ENCODE results near the gene FANCI. TPM values are rescaled to one million over a fixed set of nuclear protein-coding genes. Genes with fewer than 3 reads are reported as not detected.

Gene FANCI
- total and polyA plus RNA-seq, 2 of the 13 experiments (the other 11 are each of a cell fraction or from before 2014, with no cell fraction given) = 15.7 to 68.8 TPM

DNA sequence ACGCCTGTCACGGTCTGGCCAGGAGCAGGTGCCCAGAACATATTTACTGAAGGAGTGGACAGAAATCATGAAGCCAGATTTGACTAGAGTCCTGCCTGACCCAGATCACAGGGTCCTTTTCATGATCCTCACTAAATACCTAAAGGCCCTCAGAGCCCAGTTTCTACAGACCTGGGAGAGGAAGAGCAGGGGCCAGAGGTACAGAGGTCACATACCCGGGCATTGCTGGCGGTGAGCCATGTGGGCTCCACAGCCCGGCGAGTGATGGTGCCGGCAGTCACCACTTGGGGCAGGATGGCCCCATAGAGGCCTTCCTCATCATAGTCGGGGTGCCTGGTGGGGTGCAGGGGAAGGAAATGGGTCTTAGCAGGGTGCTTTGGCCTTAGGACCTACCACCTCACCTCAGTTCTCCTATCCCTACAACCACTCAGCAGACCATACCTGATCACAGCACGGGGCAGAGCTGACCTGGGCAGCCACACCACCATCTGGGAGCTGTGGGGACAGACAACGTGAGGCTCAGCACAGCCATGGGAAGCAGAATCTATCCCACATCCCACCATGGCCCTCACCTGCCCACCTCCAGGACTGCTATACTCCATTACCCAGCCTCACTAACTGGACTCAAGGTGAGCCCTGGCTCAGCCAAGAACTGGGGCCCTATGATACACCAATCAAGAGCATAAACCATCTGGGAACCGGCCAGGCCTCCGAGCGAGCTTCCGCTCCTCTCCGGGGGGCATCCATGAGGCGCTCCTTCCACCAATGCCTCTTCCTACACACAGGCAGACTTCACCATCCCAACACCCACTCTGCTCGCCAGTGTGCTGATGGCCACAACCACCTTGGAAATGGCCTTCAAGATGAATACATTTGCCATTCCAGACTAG is 78.0 kb downstream of the FANCI start (continued):
- TF ChIP-seq, protein P1, sequence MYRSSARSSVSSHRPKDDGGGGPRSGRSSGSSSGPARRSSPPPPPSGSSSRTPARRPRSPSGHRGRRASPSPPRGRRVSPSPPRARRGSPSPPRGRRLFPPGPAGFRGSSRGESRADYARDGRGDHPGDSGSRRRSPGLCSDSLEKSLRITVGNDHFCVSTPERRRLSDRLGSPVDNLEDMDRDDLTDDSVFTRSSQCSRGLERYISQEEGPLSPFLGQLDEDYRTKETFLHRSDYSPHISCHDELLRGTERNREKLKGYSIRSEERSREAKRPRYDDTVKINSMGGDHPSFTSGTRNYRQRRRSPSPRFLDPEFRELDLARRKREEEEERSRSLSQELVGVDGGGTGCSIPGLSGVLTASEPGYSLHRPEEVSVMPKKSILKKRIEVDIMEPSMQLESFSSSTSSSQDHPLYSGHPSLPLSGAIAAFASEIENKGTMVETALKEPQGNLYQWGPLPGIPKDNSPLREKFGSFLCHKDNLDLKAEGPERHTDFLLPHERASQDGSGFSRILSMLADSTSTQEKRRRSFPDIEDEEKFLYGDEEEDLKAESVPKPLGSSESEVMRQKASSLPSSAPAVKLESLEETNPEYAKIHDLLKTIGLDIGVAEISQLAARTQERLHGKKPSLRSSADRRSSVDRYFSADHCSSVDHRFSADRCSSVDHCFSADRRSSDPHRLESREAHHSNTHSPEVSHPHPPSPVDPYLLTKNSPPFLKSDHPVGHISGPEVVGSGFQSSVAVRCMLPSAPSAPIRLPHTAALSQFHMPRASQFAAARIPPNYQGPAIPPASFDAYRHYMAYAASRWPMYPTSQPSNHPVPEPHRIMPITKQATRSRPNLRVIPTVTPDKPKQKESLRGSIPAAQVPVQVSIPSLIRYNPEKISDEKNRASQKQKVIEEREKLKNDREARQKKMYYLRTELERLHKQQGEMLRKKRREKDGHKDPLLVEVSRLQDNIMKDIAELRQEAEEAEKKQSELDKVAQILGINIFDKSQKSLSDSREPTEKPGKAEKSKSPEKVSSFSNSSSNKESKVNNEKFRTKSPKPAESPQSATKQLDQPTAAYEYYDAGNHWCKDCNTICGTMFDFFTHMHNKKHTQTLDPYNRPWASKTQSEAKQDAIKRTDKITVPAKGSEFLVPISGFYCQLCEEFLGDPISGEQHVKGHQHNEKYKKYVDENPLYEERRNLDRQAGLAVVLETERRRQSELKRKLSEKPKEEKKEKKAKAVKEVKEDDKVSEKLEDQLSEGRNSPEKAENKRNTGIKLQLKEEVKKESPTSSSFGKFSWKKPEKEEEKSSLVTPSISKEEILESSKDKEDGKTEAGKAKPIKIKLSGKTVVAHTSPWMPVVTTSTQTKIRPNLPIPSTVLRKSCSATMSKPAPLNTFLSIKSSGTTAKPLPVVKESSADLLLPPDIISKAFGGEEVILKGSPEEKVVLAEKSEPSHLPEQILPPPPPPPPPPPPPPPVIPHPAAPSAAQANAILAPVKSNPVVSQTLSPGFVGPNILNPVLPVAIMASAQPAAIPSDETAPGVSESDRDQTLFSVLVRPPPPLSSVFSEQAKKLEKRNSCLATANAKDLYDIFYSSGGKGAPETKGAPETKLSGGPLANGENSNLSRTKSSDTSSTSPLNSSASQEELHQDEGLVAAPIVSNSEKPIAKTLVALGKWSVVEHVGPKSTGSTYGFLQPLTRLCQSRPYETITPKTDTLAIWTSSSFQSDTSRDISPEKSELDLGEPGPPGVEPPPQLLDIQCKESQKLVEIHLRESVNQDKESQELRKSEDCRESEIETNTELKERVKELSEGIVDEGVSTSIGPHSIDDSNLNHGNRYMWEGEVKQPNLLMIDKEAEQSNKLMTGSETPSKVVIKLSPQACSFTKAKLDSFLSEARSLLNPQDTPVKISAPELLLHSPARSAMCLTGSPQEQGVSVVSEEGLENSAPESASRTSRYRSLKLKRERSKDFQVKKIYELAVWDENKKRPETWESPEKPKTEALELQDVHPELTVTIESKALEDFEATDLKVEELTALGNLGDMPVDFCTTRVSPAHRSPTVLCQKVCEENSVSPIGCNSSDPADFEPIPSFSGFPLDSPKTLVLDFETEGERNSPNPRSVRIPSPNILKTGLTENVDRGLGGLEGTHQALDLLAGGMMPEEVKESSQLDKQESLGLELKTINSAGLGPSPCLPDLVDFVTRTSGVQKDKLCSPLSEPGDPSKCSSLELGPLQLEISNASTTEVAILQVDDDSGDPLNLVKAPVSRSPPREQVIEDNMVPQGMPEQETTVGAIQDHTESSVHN (CRISPR knock-in tag; IDR thresholded peaks at IDR 0.05) = no peak
- TF ChIP-seq PBX3 (CRISPR knock-in tag; IDR thresholded peaks at IDR 0.05; ENCODE audit: borderline replicate concordance) (no peak), ZBTB38 (CRISPR knock-in tag; IDR thresholded peaks at IDR 0.05) (no peak), ZBTB10 (CRISPR knock-in tag; IDR thresholded peaks at IDR 0.05; ENCODE audit: borderline replicate concordance) (peak; percentile 63; the same call in 1 of the 2 replicates), ZNF337 (CRISPR knock-in tag; IDR thresholded peaks at IDR 0.05; ENCODE audit: borderline replicate concordance, low read depth) (no peak), TARDBP (CRISPR knock-in tag; IDR thresholded peaks at IDR 0.05) (no peak), ZFP62 (CRISPR knock-in tag; IDR thresholded peaks at IDR 0.05) (no peak), FOXK1 (CRISPR knock-in tag; IDR thresholded peaks at IDR 0.05; ENCODE audit: borderline replicate concordance, low read depth) (no peak), YEATS4 (CRISPR knock-in tag; IDR thresholded peaks at IDR 0.05; ENCODE audit: borderline replicate concordance) (no peak), SAFB2 (CRISPR knock-in tag; IDR thresholded peaks at IDR 0.05; ENCODE audit: borderline replicate concordance, low read depth) (no peak), ZNF660 (CRISPR knock-in tag; IDR thresholded peaks at IDR 0.05; ENCODE audit: borderline replicate concordance, low read depth) (no peak), FOXJ3 (CRISPR knock-in tag; IDR thresholded peaks at IDR 0.05; ENCODE audit: borderline replicate concordance) (no peak), SALL1 (CRISPR knock-in tag; IDR thresholded peaks at IDR 0.05) (peak; percentile 70), SNRNP70 (IDR thresholded peaks at IDR 0.05; ENCODE audit: low read depth, low read length) (no peak), HNRNPLL (IDR thresholded peaks at IDR 0.05; ENCODE audit: low read depth, low read length, poor library complexity, severe bottlenecking) (no peak)

Data from HepG2 (cell line).